Adrenal gland (tissue), 12 donors: ENCODE data around the gene PARP14. TPM values are rescaled to one million over a fixed set of nuclear protein-coding genes. Genes with fewer than 3 reads are reported as not detected.

Experiments used
- DNase-seq, 7 donors: peaks; one replicate each; pipeline ENCODE4 v3.0.0-alpha.2; 2019 to 2020
- H3K27ac ChIP-seq, 5 donors: fragments of 200-600 bp; sonication (generic) in 4 of 5; 1 replicate in 3 of 5; 2 replicates in 2 of 5; pipeline versions ENCODE4 v1.5.1 to v1.8.0; 2016 to 2020; ENCODE audit warnings: mild to moderate bottlenecking in 1 of 5
- H3K27me3 ChIP-seq: fragments of 200-600 bp; 2 replicates; pipeline ENCODE4 v1.8.0; 2021
- H3K36me3 ChIP-seq, 2 donors: fragments of 200-600 bp; replicated peaks in 1 of 2; 1 replicate in 1 of 2; 2 replicates in 1 of 2; pipeline versions ENCODE4 v1.5.1 to v1.8.0; 2018 to 2022
- H3K4me1 ChIP-seq, 2 donors: fragments of 200-600 bp; replicated peaks in 1 of 2; 1 replicate in 1 of 2; 2 replicates in 1 of 2; pipeline versions ENCODE4 v1.5.1 to v1.8.0; 2018 to 2021
- H3K4me3 ChIP-seq, 4 donors: fragments of 200-600 bp; sonication (generic) in 3 of 4; one replicate each; pipeline ENCODE4 v1.5.1; 2016 to 2018
- H3K9me3 ChIP-seq, 3 donors: fragments of 200-600 bp; sonication (generic) in 1 of 3; replicated peaks in 1 of 3; 1 replicate in 2 of 3; 2 replicates in 1 of 3; pipeline versions ENCODE4 v1.5.1 to v1.8.0; 2016 to 2021
- POLR2A ChIP-seq, 2 donors: fragments of 450-650 bp; IDR thresholded peaks; one replicate each; pipeline ENCODE4 v1.6.1; 2017; ENCODE audit warnings: antibody characterized with exemption in 2 of 2, mild to moderate bottlenecking in 2 of 2, moderate library complexity in 1 of 2
- WGBS, 4 donors: extraction: QIAGEN DNeasy Blood & Tissue Kit in 2 of 4; methylation state at CpG; one replicate each; pipeline versions ENCODE4 v1.1.5 to v1.1.7; 2013 to 2017; 5-methylcytosine and 5-hydroxymethylcytosine counted together
- intact Hi-C, 2 donors: fragments of 100-400 bp; cut with DNase I; formaldehyde crosslinking; loops; one replicate each; pipeline versions ENCODE4 v1.14.1 to v1.15.0; 2022 to 2023
- polyA plus RNA-seq, 3 donors: library from polyadenylated mRNA; stranded (reverse); fragments of 200-250 nt in 2 of 3; fragments of 350-450 nt in 1 of 3; fragmentation: Illumina TruSeq in 1 of 3; extraction: RNeasy Lipid Tissue Mini Kit (QIAGEN cat#74804) in 1 of 3; gene quantifications; one replicate each; pipeline ENCODE4 v1.2.3, GENCODE V29; 2013 to 2014
- total RNA-seq, 9 donors: library from RNA; depleted of rRNA in 4 of 9; stranded (reverse); fragments of >200 nt in 4 of 9; fragments of 120-200 nt in 1 of 9; fragmentation: NEBNext Ultra II Directional in 1 of 9; extraction: Animal tissue kit (Norgen Biotek cat#: 25700) in 1 of 9; gene quantifications; one replicate each; pipeline versions ENCODE4 v1.1.0 to v1.2.4, GENCODE V29; 2013 to 2023
- TF ChIP-seq, protein P1 (sequence below), 6 experiments: fragments of 450-650 bp in 4 of 6; fragments of 200-600 bp in 2 of 6; sonication (generic) in 1 of 6; IDR thresholded peaks; 1 replicate in 5 of 6; 2 replicates in 1 of 6; pipeline versions ENCODE4 v1.5.1 to v1.8.0; 2016 to 2021; ENCODE audit warnings: antibody characterized with exemption in 6 of 6, mild to moderate bottlenecking in 2 of 6, moderate library complexity in 1 of 6
- donor health status: healthy with polysubstance abuse.
- donor health status: Bipolar disorder and iron deficiency.
- donor health status: DM: yes; HTN: yes; CAD: no.
- donor health status: DM: no; HTN: no; CAD: no.
- donor health status: DM: no; HTN: no; CAD: no.
- donor health status: DM: yes; HTN: yes; CAD: no.

The PARP14 gene
- total and polyA plus RNA-seq, 12 donors: 17.4 to 90.2 (median 45.0) TPM

DNA sequence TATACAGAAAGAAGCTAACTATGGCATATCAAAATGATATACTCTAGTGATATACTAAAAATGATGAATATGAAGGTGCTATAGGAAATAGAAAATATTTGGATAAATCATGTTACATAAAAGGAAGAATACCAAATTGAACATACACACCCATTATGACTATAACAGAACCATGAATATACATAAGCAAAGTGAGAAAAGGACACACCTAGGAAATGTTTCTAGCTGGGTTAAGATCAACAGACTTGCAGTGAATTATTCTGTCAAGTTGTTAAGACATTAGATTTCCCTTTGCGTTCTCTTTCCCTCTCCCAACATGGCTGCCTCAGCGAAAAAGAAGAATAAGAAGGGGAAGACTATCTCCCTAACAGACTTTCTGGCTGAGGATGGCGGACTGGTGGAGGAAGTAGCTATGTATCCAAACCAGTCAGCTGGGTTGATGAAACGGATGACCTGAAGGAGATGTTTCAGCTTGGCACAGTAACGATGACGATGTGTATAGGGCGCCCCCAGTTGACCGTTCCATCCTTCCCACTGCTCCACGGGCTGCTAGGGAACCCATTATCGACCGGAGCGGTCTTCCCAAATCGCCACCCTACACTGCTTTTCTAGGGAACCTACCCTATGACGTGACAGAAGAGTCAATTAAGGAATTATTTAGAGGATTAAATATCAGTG, 20.2 kb upstream of the PARP14 start:
- H3K27me3 ChIP-seq: no peaks in the 10 kb centered on the region
- H3K27ac ChIP-seq: no peak overlapping the region
- 49 to 65% (median 53%) methylated on average over 14 of the region's 14 CpGs for WGBS, 4 donors
- no peak for DNase-seq
- intact Hi-C loops: no loop called here
- no peaks in the 10 kb centered on the region for H3K4me1 ChIP-seq
- no peak overlapping the region for H3K4me3 ChIP-seq
- TF ChIP-seq, protein P1, sequence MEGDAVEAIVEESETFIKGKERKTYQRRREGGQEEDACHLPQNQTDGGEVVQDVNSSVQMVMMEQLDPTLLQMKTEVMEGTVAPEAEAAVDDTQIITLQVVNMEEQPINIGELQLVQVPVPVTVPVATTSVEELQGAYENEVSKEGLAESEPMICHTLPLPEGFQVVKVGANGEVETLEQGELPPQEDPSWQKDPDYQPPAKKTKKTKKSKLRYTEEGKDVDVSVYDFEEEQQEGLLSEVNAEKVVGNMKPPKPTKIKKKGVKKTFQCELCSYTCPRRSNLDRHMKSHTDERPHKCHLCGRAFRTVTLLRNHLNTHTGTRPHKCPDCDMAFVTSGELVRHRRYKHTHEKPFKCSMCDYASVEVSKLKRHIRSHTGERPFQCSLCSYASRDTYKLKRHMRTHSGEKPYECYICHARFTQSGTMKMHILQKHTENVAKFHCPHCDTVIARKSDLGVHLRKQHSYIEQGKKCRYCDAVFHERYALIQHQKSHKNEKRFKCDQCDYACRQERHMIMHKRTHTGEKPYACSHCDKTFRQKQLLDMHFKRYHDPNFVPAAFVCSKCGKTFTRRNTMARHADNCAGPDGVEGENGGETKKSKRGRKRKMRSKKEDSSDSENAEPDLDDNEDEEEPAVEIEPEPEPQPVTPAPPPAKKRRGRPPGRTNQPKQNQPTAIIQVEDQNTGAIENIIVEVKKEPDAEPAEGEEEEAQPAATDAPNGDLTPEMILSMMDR (IDR thresholded peaks at IDR 0.05): no peak
- TF ChIP-seq POLR2A (IDR thresholded peaks at IDR 0.05): no peak
- H3K36me3 ChIP-seq: no peaks in the 10 kb centered on the region
- H3K9me3 ChIP-seq: no peaks in the 10 kb centered on the region

DNA sequence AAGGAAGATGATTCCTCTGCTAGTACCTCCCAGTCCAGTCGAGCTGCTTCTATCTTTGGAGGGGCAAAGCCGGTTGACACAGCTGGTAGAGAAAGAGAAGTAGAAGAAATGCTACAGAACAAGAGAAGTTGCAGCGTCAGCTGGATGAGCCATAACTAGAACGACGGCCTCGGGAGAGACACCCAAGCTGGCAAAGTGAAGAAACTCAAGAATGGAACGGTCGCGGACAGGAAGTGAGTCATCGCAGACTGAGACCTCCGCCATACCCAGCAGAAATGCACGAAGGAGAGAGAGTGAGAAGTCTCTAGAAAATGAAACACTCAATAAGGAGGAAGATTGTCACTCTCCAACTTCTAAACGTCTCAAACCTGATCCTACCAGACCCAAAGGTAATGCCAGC, 19.0 kb upstream of the PARP14 start:
- intact Hi-C loops: no loop called here
- TF ChIP-seq, protein P1 (IDR thresholded peaks at IDR 0.05): no peak
- no peak for TF ChIP-seq POLR2A (IDR thresholded peaks at IDR 0.05)
- H3K27me3 ChIP-seq: no peaks in the 10 kb centered on the region
- peak in 5 of 7 donors; percentile 27 to 63 (median 46) for DNase-seq
- no peak overlapping the region for H3K4me3 ChIP-seq
- peak overlapping the region in 1 of 5 donors; percentile 5 for H3K27ac ChIP-seq
- H3K36me3 ChIP-seq: no peaks in the 10 kb centered on the region
- WGBS, 4 donors: 74 to 79% (median 76%) methylated on average over 13 of the region's 13 CpGs
- no peaks in the 10 kb centered on the region for H3K4me1 ChIP-seq
- H3K9me3 ChIP-seq: no peaks in the 10 kb centered on the region

- Histone ChIP-seq H3K27me3 (no peaks in the 10 kb centered on the region), H3K4me3 (no peak overlapping the region), H3K36me3 (no peaks in the 10 kb centered on the region), H3K9me3 (no peaks in the 10 kb centered on the region), H3K4me1 (no peaks in the 10 kb centered on the region), H3K27ac (no peak overlapping the region)
- intact Hi-C loops: no loop called here
- WGBS, 4 donors: 49 to 65% (median 55%) methylated on average over 2 of the region's 2 CpGs
- TF ChIP-seq, protein P1 (IDR thresholded peaks at IDR 0.05): no peak
- no peak for TF ChIP-seq POLR2A (IDR thresholded peaks at IDR 0.05)
- no peak for DNase-seq
Measured at GRCh38 chr3:122662505-122662904, 18.1 kb upstream of the PARP14 start.

GRCh38 chr3:122665226-122665786, 15.3 kb upstream of the PARP14 start:
- Histone ChIP-seq H3K27ac (no peak overlapping the region), H3K27me3 (no peaks in the 10 kb centered on the region), H3K9me3 (no peaks in the 10 kb centered on the region), H3K4me3 (no peak overlapping the region), H3K36me3 (no peaks in the 10 kb centered on the region), H3K4me1 (no peaks in the 10 kb centered on the region)
- no peak for DNase-seq
- TF ChIP-seq POLR2A (IDR thresholded peaks at IDR 0.05): no peak
- TF ChIP-seq, protein P1 (IDR thresholded peaks at IDR 0.05): no peak
- intact Hi-C loops: no loop called here
- WGBS, 4 donors: 58 to 64% (median 59%) methylated on average over 4 of the region's 4 CpGs
